ENCODE results near the gene HMSD. TPM values are rescaled to one million over a fixed set of nuclear protein-coding genes. Genes with fewer than 3 reads are reported as not detected.

The HMSD gene
- total RNA-seq, 2 donors from 2014 or later: 0.70 to 5.5 TPM

- Histone ChIP-seq H3K27me3 (ENCODE audit: control insufficient read depth, insufficient read depth, low read length, poor library complexity, severe bottlenecking) (no peaks in the 10 kb centered on the region), H3K4me3 (ENCODE audit: low read length) (no peak overlapping the region), H3K4me1 (ENCODE audit: control insufficient read depth, insufficient read depth, low read length) (no peaks in the 10 kb centered on the region), H3K9me3 (ENCODE audit: control insufficient read depth, low read length) (peaks cover 20% of the 10 kb centered on the region), H3K9ac (ENCODE audit: extremely low read depth, low read length, poor library complexity, severe bottlenecking) (no peak overlapping the region), H3K27ac (ENCODE audit: low read depth, low read length) (no peak overlapping the region), H3K36me3 (ENCODE audit: control insufficient read depth, insufficient read depth, low read length) (no peaks in the 10 kb centered on the region)
- no peak overlapping the region for H3K27ac Mint-ChIP-seq
- TF ChIP-seq CTCF (conservative IDR thresholded peaks at IDR 0.05): no peak
- WGBS, 2 experiments (ENCODE audit: insufficient coverage in 1 of 2, insufficient read length in 1 of 2): 81% methylated on average over 2 of the region's 2 CpGs
- H3K4me3 Mint-ChIP-seq: no peak overlapping the region
- H3K36me3 Mint-ChIP-seq (ENCODE audit: low read depth): no peaks in the 10 kb centered on the region
- no peaks in the 10 kb centered on the region for H3K4me1 Mint-ChIP-seq
- peaks cover 39% of the 10 kb centered on the region for H3K27me3 Mint-ChIP-seq (ENCODE audit: insufficient read depth)
- no peak for DNase-seq
- H3K9me3 Mint-ChIP-seq: peaks cover 17% of the 10 kb centered on the region
Measured at GRCh38 chr18:63999871-64000270, 50.8 kb downstream of the HMSD start.

GRCh38 chr18:64002581-64002980, 53.5 kb downstream of the HMSD start:
- no peak for DNase-seq
- Histone ChIP-seq H3K9me3 (ENCODE audit: control insufficient read depth, low read length) (no peaks in the 10 kb centered on the region), H3K27ac (ENCODE audit: low read depth, low read length) (no peak overlapping the region), H3K36me3 (ENCODE audit: control insufficient read depth, insufficient read depth, low read length) (no peaks in the 10 kb centered on the region), H3K4me3 (ENCODE audit: low read length) (no peak overlapping the region), H3K9ac (ENCODE audit: extremely low read depth, low read length, poor library complexity, severe bottlenecking) (no peak overlapping the region), H3K27me3 (ENCODE audit: control insufficient read depth, insufficient read depth, low read length, poor library complexity, severe bottlenecking) (no peaks in the 10 kb centered on the region), H3K4me1 (ENCODE audit: control insufficient read depth, insufficient read depth, low read length) (no peaks in the 10 kb centered on the region)
- H3K36me3 Mint-ChIP-seq (ENCODE audit: low read depth): no peaks in the 10 kb centered on the region
- 95 to 96% methylated on average over 14 to 41 of the region's 41 CpGs for WGBS, 2 experiments (ENCODE audit: insufficient coverage in 1 of 2, insufficient read length in 1 of 2)
- no peak for TF ChIP-seq CTCF (conservative IDR thresholded peaks at IDR 0.05)
- H3K27me3 Mint-ChIP-seq (ENCODE audit: insufficient read depth): peaks cover 39% of the 10 kb centered on the region
- no peak overlapping the region for H3K27ac Mint-ChIP-seq
- no peaks in the 10 kb centered on the region for H3K4me1 Mint-ChIP-seq
- no peak overlapping the region for H3K4me3 Mint-ChIP-seq
- no peaks in the 10 kb centered on the region for H3K9me3 Mint-ChIP-seq

GRCh38 chr18:64009305-64009704, 60.2 kb downstream of the HMSD start:
- Histone ChIP-seq H3K27ac (ENCODE audit: low read depth, low read length) (no peak overlapping the region), H3K4me1 (ENCODE audit: control insufficient read depth, insufficient read depth, low read length) (no peaks in the 10 kb centered on the region), H3K9me3 (ENCODE audit: control insufficient read depth, low read length) (no peaks in the 10 kb centered on the region), H3K36me3 (ENCODE audit: control insufficient read depth, insufficient read depth, low read length) (no peaks in the 10 kb centered on the region), H3K9ac (ENCODE audit: extremely low read depth, low read length, poor library complexity, severe bottlenecking) (no peak overlapping the region), H3K4me3 (ENCODE audit: low read length) (no peak overlapping the region), H3K27me3 (ENCODE audit: control insufficient read depth, insufficient read depth, low read length, poor library complexity, severe bottlenecking) (peaks cover 6% of the 10 kb centered on the region)
- Mint-ChIP-seq H3K27me3 (ENCODE audit: insufficient read depth) (peaks cover 13% of the 10 kb centered on the region), H3K9me3 (no peaks in the 10 kb centered on the region), H3K36me3 (ENCODE audit: low read depth) (no peaks in the 10 kb centered on the region), H3K4me1 (no peaks in the 10 kb centered on the region), H3K4me3 (no peak overlapping the region), H3K27ac (no peak overlapping the region)
- 90% methylated on average over 3 of the region's 3 CpGs for WGBS, 2 experiments (ENCODE audit: insufficient coverage in 1 of 2, insufficient read length in 1 of 2)
- no peak for TF ChIP-seq CTCF (conservative IDR thresholded peaks at IDR 0.05)
- no peak for DNase-seq

Other genes starting within 250 kb of the HMSD start
- not detected for gene SERPINB11, start 246.3 kb upstream of the HMSD start, total RNA-seq
- not detected for gene SERPINB7, start 173.9 kb upstream of the HMSD start, total RNA-seq
- not detected for gene SERPINB2, start 61.6 kb upstream of the HMSD start, total RNA-seq
- gene SERPINB10, start 41.3 kb upstream of the HMSD start, total RNA-seq: not detected
- under 1 TPM; 0.13 to 0.86 TPM for gene SERPINB8, start 20.8 kb downstream of the HMSD start, total RNA-seq
- not detected for gene LINC00305, start 199.8 kb downstream of the HMSD start, total RNA-seq

Data from endodermal cell (in vitro differentiated cells).